Breast epithelium (tissue), 4 donors: ENCODE measurements around the gene ACP7. TPM values are rescaled to one million over a fixed set of nuclear protein-coding genes. Genes with fewer than 3 reads are reported as not detected.
A peak's percentile ranks its signal among the peaks of the same experiment; 100 is the strongest.

Experiments
- DNase-seq, 2 donors: peaks; one replicate each; pipeline ENCODE4 v3.0.0-alpha.2; 2019; ENCODE audit warnings: low spot score in 2 of 2
- H3K27ac ChIP-seq, 2 donors: fragments of 200-600 bp; sonication (generic) in 1 of 2; one replicate each; pipeline ENCODE4 v1.5.1; 2016 to 2019; ENCODE audit warnings: mild to moderate bottlenecking in 1 of 2
- H3K27me3 ChIP-seq, 2 donors: fragments of 200-600 bp; sonication (generic) in 1 of 2; one replicate each; pipeline versions ENCODE4 v1.5.1 to v1.6.0; 2017 to 2019; ENCODE audit warnings: control low read depth in 1 of 2, mild to moderate bottlenecking in 1 of 2
- H3K36me3 ChIP-seq: fragments of 200-600 bp; one replicate; pipeline ENCODE4 v1.5.1; 2019
- H3K4me1 ChIP-seq, 2 donors: fragments of 200-600 bp; sonication (generic); one replicate each; pipeline ENCODE4 v1.5.1; 2016 to 2019; ENCODE audit warnings: control low read depth in 1 of 2
- H3K4me3 ChIP-seq, 3 donors: fragments of 200-600 bp; sonication (generic); 1 replicate in 2 of 3; 2 replicates in 1 of 3; pipeline ENCODE4 v1.5.1; 2016 to 2019; ENCODE audit warnings: mild to moderate bottlenecking in 3 of 3, moderate library complexity in 2 of 3
- H3K9me3 ChIP-seq, 2 donors: fragments of 200-600 bp; sonication (generic) in 1 of 2; one replicate each; pipeline ENCODE4 v1.5.1; 2016 to 2019; ENCODE audit warnings: control low read depth in 1 of 2
- CTCF ChIP-seq, 3 donors: fragments of 450-650 bp; IDR thresholded peaks; one replicate each; pipeline ENCODE4 v1.5.1; 2016 to 2017; ENCODE audit warnings: antibody characterized with exemption in 3 of 3, mild to moderate bottlenecking in 3 of 3, moderate library complexity in 3 of 3
- POLR2A ChIP-seq: fragments of 450-650 bp; IDR thresholded peaks from one replicate; pipeline ENCODE4 v1.6.1; 2016; ENCODE audit warnings: antibody characterized with exemption, mild to moderate bottlenecking, moderate library complexity
- POLR2AphosphoS5 ChIP-seq, 3 donors: sonication (generic); formaldehyde crosslinking; IDR thresholded peaks; one replicate each; pipeline ENCODE4 v1.6.1; 2017; ENCODE audit warnings: antibody characterized with exemption in 3 of 3
- intact Hi-C: fragments of 100-400 bp; cut with DNase I; formaldehyde crosslinking; loops from one replicate; pipeline ENCODE4 v1.15.1; 2023; ENCODE audit warnings: low total_unique reads
- total RNA-seq, 3 donors: library from RNA; depleted of rRNA; stranded (reverse); fragments of >200 nt; gene quantifications; one replicate each; pipeline ENCODE4 v1.1.0, GENCODE V29; 2016

Gene ACP7
- total RNA-seq, 3 donors from 2014 or later, result not detected

- intact Hi-C loops, result no loop called here
- Histone ChIP-seq H3K9me3 (no peaks in the 10 kb centered on the region), H3K36me3 (no peaks in the 10 kb centered on the region), H3K27ac (peak overlapping the region; percentile 95 to 97), H3K4me3 (peak overlapping the region in 1 of 3 donors; percentile 42), H3K27me3 (no peaks in the 10 kb centered on the region), H3K4me1 (peaks cover 35 to 54% of the 10 kb centered on the region in 2 donors)
- peak; percentile 84 to 94 for DNase-seq
- TF ChIP-seq POLR2AphosphoS5 (IDR thresholded peaks at IDR 0.05), result no peak
- no peak for TF ChIP-seq POLR2A
- no peak for TF ChIP-seq CTCF (IDR thresholded peaks at IDR 0.05)
Measured at GRCh38 chr19:39160523-39160861, 76.3 kb downstream of the ACP7 start.

Other genes with a start within 250 kb of the ACP7 start
- gene HNRNPL, start 234.4 kb upstream of the ACP7 start, total RNA-seq, result 100 to 1,000 TPM; 164 to 193 (median 168) TPM
- gene RINL, start 206.1 kb upstream of the ACP7 start, total RNA-seq, result 10 to 100 TPM in 2 of 3 donors, 1 to 10 TPM in 1; 4.5 to 13.0 (median 12.8) TPM
- 10 to 100 TPM; 61.8 to 92.3 (median 88.2) TPM for gene SIRT2, start 184.8 kb upstream of the ACP7 start, total RNA-seq
- 10 to 100 TPM; 15.7 to 29.2 (median 19.6) TPM for gene NFKBIB, start 184.4 kb upstream of the ACP7 start, total RNA-seq
- gene CCER2, start 172.2 kb upstream of the ACP7 start, total RNA-seq, result under 1 TPM in 2 of 3 donors, not detected in 1; 0.64 to 0.88 TPM
- gene SARS2, start 153.6 kb upstream of the ACP7 start, total RNA-seq, result 10 to 100 TPM; 10.9 to 22.6 (median 18.9) TPM
- 10 to 100 TPM; 27.5 to 41.0 (median 29.3) TPM for gene MRPS12, start 153.4 kb upstream of the ACP7 start, total RNA-seq
- gene FBXO17, start 108.6 kb upstream of the ACP7 start, total RNA-seq, result 10 to 100 TPM; 14.2 to 67.2 (median 28.5) TPM
- gene FBXO27, start 51.8 kb upstream of the ACP7 start, total RNA-seq, result 1 to 10 TPM; 2.6 to 7.2 (median 5.1) TPM
- gene PAK4, start 41.4 kb downstream of the ACP7 start, total RNA-seq, result 10 to 100 TPM in 2 of 3 donors, 1 to 10 TPM in 1; 3.5 to 12.0 (median 10.2) TPM
- gene NCCRP1, start 112.6 kb downstream of the ACP7 start, total RNA-seq, result 1 to 10 TPM in 1 of 3 donors, under 1 TPM in 1, not detected in 1; 0.66 to 2.9 TPM
- gene SYCN, start 119.9 kb downstream of the ACP7 start, total RNA-seq, result not detected
- gene IFNL3, start 160.6 kb downstream of the ACP7 start, total RNA-seq, result not detected
- gene IFNL4, start 164.5 kb downstream of the ACP7 start, total RNA-seq, result not detected
- gene IFNL2, start 184.0 kb downstream of the ACP7 start, total RNA-seq, result not detected
- not detected for gene IFNL1, start 212.0 kb downstream of the ACP7 start, total RNA-seq
- under 1 TPM; 0.16 to 0.66 (median 0.59) TPM for gene LRFN1, start 236.5 kb downstream of the ACP7 start, total RNA-seq